Measurements from ENCODE around the gene PIMREG.

PIMREG gene

DNA sequence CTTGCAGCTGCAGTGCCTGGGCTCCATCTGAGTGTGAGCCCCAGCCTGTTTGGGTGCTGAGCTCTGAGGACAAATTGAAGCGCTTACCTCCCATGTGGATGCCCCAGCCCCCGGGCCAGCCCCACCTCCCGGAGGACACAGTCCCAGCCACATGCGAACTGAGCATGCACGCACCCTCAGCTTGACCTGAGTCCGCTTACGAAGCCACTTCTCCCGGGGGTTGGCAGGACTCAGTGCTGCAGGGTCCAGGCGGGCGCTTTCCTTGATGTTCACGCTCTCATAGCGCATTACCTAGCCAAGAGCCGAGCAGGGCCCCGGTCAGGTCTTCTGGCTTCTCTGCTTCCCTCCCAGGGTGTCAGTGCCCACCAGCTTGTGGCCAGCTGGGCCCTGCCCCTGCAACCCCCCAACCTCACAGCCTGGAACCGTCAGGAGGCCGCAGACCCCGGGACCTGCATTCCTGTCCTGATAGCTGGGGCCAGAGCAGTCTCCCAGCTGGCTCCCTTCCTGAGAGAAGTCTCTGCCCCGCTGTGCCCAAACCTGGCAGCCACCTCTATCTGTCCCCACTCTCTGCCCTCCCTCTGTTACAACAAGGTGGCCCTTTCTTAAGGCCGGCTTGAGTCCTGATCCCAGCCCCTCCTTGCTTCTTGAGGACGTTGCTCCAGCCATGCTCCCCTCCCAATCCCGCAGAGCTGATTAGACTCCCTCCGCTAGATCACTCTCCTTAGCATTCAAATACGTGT is 24.0 kb downstream of the PIMREG start:
- TF ChIP-seq MAX (IDR thresholded peaks at IDR 0.05; ENCODE audit: low read depth, low read length) (no peak), CTCF (IDR thresholded peaks at IDR 0.05; ENCODE audit: low read depth, low read length) (no peak), MYC (IDR thresholded peaks at IDR 0.05; ENCODE audit: low read depth, low read length) (no peak), POLR2A (IDR thresholded peaks at IDR 0.05; ENCODE audit: extremely low read depth, insufficient read length) (no peak)
- no peak overlapping the region for H3K4me3 ChIP-seq (ENCODE audit: low read depth, low read length)
- DNase-seq (ENCODE audit: low read depth) = no peak

- no peak for DNase-seq (ENCODE audit: low read depth)
- no peak overlapping the region for H3K4me3 ChIP-seq (ENCODE audit: low read depth, low read length)
- TF ChIP-seq MAX (IDR thresholded peaks at IDR 0.05; ENCODE audit: low read depth, low read length) = no peak
- TF ChIP-seq CTCF (IDR thresholded peaks at IDR 0.05; ENCODE audit: low read depth, low read length) = no peak
- no peak for TF ChIP-seq MYC (IDR thresholded peaks at IDR 0.05; ENCODE audit: low read depth, low read length)
- no peak for TF ChIP-seq POLR2A (IDR thresholded peaks at IDR 0.05; ENCODE audit: extremely low read depth, insufficient read length)
These were observed 26.0 kb downstream of the PIMREG start for GRCh38 chr17:6470146-6470718.

DNA sequence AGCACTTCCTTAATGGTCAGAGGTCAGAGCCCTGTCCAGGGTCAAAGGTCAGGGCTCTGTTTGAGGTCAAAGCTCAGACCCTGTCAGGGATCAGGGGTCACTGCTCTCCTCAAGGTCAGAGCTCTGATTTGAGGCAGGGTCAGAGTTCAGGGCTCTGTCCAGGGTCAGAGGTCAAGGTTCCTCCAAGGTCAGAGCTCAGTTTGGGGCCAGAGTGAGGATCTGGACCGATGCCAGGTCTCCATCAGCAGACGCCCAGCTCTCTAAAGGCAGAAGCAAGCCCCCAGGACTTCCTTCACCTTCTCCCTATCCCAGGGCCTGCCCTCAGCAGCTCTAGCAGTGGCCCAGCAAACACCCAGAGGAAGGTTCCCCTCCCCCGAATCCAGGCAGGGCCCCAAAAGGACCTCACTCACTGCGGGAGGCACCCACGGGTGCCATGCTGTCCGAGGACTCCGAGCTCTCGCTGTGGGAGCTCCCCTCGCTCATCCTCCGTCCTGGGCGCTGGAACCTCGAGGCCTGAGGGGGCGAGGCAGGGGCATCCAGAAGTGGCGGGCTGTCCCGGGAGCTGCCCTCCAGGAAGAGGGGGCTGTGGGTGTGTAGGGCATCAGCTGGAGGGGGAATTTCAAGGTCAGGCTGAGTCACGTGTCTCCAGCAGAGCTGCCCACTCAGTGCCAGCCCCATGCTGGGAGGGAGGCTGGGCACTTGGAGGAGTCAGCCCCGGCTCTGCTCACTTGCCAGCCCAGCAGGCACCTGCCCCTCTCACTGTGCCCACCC is 26.7 kb downstream of the PIMREG start:
- H3K4me3 ChIP-seq (ENCODE audit: low read depth, low read length) = no peak overlapping the region
- no peak for TF ChIP-seq CTCF (IDR thresholded peaks at IDR 0.05; ENCODE audit: low read depth, low read length)
- no peak for TF ChIP-seq POLR2A (IDR thresholded peaks at IDR 0.05; ENCODE audit: extremely low read depth, insufficient read length)
- no peak for TF ChIP-seq MAX (IDR thresholded peaks at IDR 0.05; ENCODE audit: low read depth, low read length)
- TF ChIP-seq MYC (IDR thresholded peaks at IDR 0.05; ENCODE audit: low read depth, low read length) = no peak

GRCh38 chr17:6471531-6472465 is 27.5 kb downstream of the PIMREG start:
- peak; percentile 57 for DNase-seq (ENCODE audit: low read depth)
- no peak overlapping the region for H3K4me3 ChIP-seq (ENCODE audit: low read depth, low read length)
- no peak for TF ChIP-seq MAX (IDR thresholded peaks at IDR 0.05; ENCODE audit: low read depth, low read length)
- no peak for TF ChIP-seq POLR2A (IDR thresholded peaks at IDR 0.05; ENCODE audit: extremely low read depth, insufficient read length)
- TF ChIP-seq MYC (IDR thresholded peaks at IDR 0.05; ENCODE audit: low read depth, low read length) = no peak
- TF ChIP-seq CTCF (IDR thresholded peaks at IDR 0.05; ENCODE audit: low read depth, low read length) = no peak

More for the DNA sequence above, 26.7 kb downstream of the PIMREG start:
- DNase-seq (ENCODE audit: low read depth) = peak; percentile 10

GRCh38 chr17:6472517-6472916 is 28.3 kb downstream of the PIMREG start:
- no peak for TF ChIP-seq CTCF (IDR thresholded peaks at IDR 0.05; ENCODE audit: low read depth, low read length)
- no peak overlapping the region for H3K4me3 ChIP-seq (ENCODE audit: low read depth, low read length)
- no peak for DNase-seq (ENCODE audit: low read depth)

All from NB4 (cell line).